NB4 (cell line): Measurements from ENCODE around the gene MARS2.
"Not testable (repeated sequence)": the region's sequence is repeated elsewhere in the genome, so short reads cannot be mapped to it uniquely, and the experiment has no call there.

Source experiments
- CTCF ChIP-seq: IDR thresholded peaks from one replicate; pipeline ENCODE4 v1.5.1; 2012; ENCODE audit warnings: low read depth, low read length
- POLR2A ChIP-seq: IDR thresholded peaks from 2 replicates; pipeline ENCODE4 v1.6.1; 2011; ENCODE audit warnings: mild to moderate bottlenecking; ENCODE audit not compliant: insufficient read length; ENCODE audit errors: extremely low read depth

DNA sequence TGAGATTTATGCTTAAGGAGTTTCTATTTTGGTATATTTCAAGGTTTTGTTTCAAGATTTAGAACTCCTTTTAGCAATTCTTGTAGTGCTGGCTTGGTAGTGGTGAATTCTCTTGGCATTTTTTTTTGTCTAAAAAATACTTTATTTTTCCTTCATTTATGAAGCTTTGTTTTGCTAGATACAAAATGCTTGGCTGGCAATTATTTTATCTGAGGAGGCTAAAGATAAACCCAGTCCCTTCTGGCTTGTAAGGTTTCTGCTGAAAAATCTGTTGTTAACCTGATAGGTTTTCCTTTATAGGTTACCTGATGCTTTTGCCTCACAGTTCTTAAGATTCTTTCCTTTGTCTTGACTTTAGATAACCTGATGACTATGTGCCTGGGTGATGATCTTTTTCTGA lies 5.4 kb upstream of the MARS2 start:
- TF ChIP-seq CTCF, POLR2A: not testable (repeated sequence)
